WTC11 (cell line): ENCODE data around the gene COMMD6. TPM values are rescaled to one million over a fixed set of nuclear protein-coding genes. Genes with fewer than 3 reads are reported as not detected.

Experiments
- ATAC-seq: fragments of 200-7000 bp; cut with Tn5 transposase; 2 replicates; pipeline ENCODE4 v1.10.0; 2021; ENCODE audit warnings: mild to moderate bottlenecking, moderate library complexity
- CTCF ChIA-PET: fragments of 300-600 bp; sonication (Branson Sonifier 250); formaldehyde crosslinking; loops from one replicate; lab custom pipeline; 2021; ENCODE audit warnings: antibody characterized with exemption; lab: Charles Lee
- POLR2A ChIA-PET: fragments of 350-600 bp; sonication (Branson Sonifier 250); formaldehyde crosslinking; loops from one replicate; lab custom pipeline; 2021; ENCODE audit warnings: antibody characterized with exemption; lab: Charles Lee
- DNase-seq: peaks from one replicate; pipeline ENCODE4 v3.0.0; 2021; ENCODE audit warnings: low spot score
- H3K27ac Mint-ChIP-seq: 2 replicates; pipeline ENCODE4 v1.8.0; 2021; ENCODE audit warnings: mixed read lengths
- H3K27me3 Mint-ChIP-seq: 2 replicates; pipeline ENCODE4 v1.8.0; 2021; ENCODE audit warnings: low read depth, mild to moderate bottlenecking, moderate library complexity, mixed read lengths
- H3K36me3 Mint-ChIP-seq: 2 replicates; pipeline ENCODE4 v1.8.0; 2021; ENCODE audit warnings: mixed read lengths
- H3K4me1 Mint-ChIP-seq: 2 replicates; pipeline ENCODE4 v1.8.0; 2022; ENCODE audit warnings: mixed read lengths
- H3K4me3 Mint-ChIP-seq: 2 replicates; pipeline ENCODE4 v1.8.0; 2021; ENCODE audit warnings: mild to moderate bottlenecking, moderate library complexity, mixed read lengths
- H3K9me3 Mint-ChIP-seq: 2 replicates; pipeline ENCODE4 v1.8.0; 2021; ENCODE audit warnings: mixed read lengths
- EMX1 ChIP-seq: fragments of 250-450 bp; sonication (Bioruptor Pico); IDR thresholded peaks from 2 replicates; pipeline ENCODE4 v1.8.0; 2021; ENCODE audit warnings: mild to moderate bottlenecking
- ESRRA ChIP-seq: sonication (generic); formaldehyde crosslinking; IDR thresholded peaks from 2 replicates; pipeline ENCODE4 v1.8.1; 2022; ENCODE audit warnings: mild to moderate bottlenecking, missing genetic modification reagents, borderline replicate concordance
- ETV6 ChIP-seq: sonication (generic); formaldehyde crosslinking; IDR thresholded peaks from 2 replicates; pipeline ENCODE4 v1.8.1; 2022; ENCODE audit warnings: mild to moderate bottlenecking, missing genetic modification reagents
- FOXP1 ChIP-seq: sonication (generic); formaldehyde crosslinking; IDR thresholded peaks from 2 replicates; pipeline ENCODE4 v1.8.0; 2022; ENCODE audit warnings: missing genetic modification reagents, mild to moderate bottlenecking, moderate library complexity, borderline replicate concordance
- OVOL2 ChIP-seq: fragments of 250-450 bp; sonication (Bioruptor Pico); IDR thresholded peaks from 2 replicates; pipeline ENCODE4 v1.9.0; 2021; ENCODE audit warnings: mild to moderate bottlenecking, borderline replicate concordance
- SMAD3 ChIP-seq: sonication (generic); formaldehyde crosslinking; IDR thresholded peaks from 2 replicates; pipeline ENCODE4 v1.8.0; 2022; ENCODE audit warnings: missing genetic modification reagents, mild to moderate bottlenecking, borderline replicate concordance
- ZNF232 ChIP-seq: sonication (generic); formaldehyde crosslinking; IDR thresholded peaks from 2 replicates; pipeline ENCODE4 v1.8.0; 2022; ENCODE audit warnings: mild to moderate bottlenecking, missing genetic modification reagents
- ZNF396 ChIP-seq: fragments of 250-450 bp; sonication (Bioruptor Pico); IDR thresholded peaks from 2 replicates; pipeline ENCODE4 v1.8.0; 2021; ENCODE audit warnings: mild to moderate bottlenecking, moderate library complexity, borderline replicate concordance
- ZNF671 ChIP-seq: fragments of 250-450 bp; sonication (Bioruptor Pico); IDR thresholded peaks from 2 replicates; pipeline ENCODE4 v1.8.0; 2021; ENCODE audit warnings: mild to moderate bottlenecking
- total RNA-seq: library from RNA; stranded (reverse); gene quantifications from 3 replicates; pipeline ENCODE4 v1.2.3, GENCODE V29; 2021
- TF ChIP-seq, protein P1 (sequence below): sonication (generic); formaldehyde crosslinking; IDR thresholded peaks from 2 replicates; pipeline ENCODE4 v1.8.1; 2023; ENCODE audit warnings: mild to moderate bottlenecking, missing genetic modification reagents
- TF ChIP-seq, protein P2 (sequence below): sonication (generic); formaldehyde crosslinking; IDR thresholded peaks from 2 replicates; pipeline ENCODE4 v1.8.0; 2022; ENCODE audit warnings: mild to moderate bottlenecking, missing genetic modification reagents
- TF ChIP-seq, protein P3 (sequence below): sonication (generic); formaldehyde crosslinking; IDR thresholded peaks from 2 replicates; pipeline ENCODE4 v1.8.1; 2023; ENCODE audit warnings: mild to moderate bottlenecking, missing genetic modification reagents, moderate library complexity
- TF ChIP-seq, protein P4 (sequence below): fragments of 250-450 bp; sonication (Bioruptor Pico); IDR thresholded peaks from 2 replicates; pipeline ENCODE4 v1.9.0; 2021; ENCODE audit warnings: moderate library complexity, mild to moderate bottlenecking, inconsistent platforms, borderline replicate concordance
- TF ChIP-seq, protein P5 (sequence below): fragments of 250-450 bp; sonication (Bioruptor Pico); IDR thresholded peaks from 2 replicates; pipeline ENCODE4 v1.9.0; 2021; ENCODE audit warnings: mild to moderate bottlenecking
- TF ChIP-seq, protein P6 (sequence below): sonication (generic); formaldehyde crosslinking; conservative IDR thresholded peaks from 2 replicates; pipeline ENCODE4 v1.8.1; 2022; ENCODE audit warnings: mild to moderate bottlenecking, missing genetic modification reagents
- TF ChIP-seq, protein P7 (sequence below): sonication (generic); formaldehyde crosslinking; IDR thresholded peaks from 2 replicates; pipeline ENCODE4 v1.8.0; 2023; ENCODE audit warnings: missing genetic modification reagents

The COMMD6 gene
- total RNA-seq, 1 experiment from 2014 or later, result 94.6 TPM

DNA sequence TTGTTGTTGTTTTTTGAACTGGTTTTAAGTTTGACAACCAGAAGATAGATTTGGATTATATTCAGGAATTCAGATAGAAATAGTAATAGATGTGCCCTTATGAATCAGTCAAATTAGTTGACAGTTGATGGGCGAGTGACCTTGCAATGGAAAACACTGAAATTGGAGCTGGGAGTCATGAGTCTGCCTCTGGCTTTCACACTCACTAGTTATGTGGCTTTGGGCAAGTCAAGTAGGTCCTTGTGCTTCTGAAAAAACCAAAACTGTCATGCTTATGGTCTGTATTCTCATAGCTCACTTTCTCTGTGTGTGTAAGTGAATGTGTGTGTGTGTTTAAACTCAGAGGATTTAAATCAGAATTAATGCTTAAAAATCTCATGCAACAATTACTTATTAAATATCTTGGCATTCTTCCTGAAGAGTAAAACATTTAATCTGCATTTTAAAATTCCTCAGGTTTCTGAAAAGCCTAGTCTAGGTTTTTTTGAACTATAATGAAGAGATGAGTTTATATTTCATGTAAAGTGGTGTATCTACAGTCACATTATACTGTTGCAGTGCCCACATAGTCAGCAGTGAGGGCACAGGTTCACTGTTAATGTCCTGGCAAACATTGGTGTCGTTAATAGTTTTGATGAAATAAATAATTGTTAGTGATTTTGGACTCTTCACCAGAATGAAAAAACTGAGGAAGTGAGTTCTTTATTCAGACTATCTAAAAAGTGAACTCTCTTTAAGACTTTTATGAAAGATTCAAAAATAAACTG lies 44.4 kb upstream of the COMMD6 start:
- ChIA-PET POLR2A (no interaction called here), CTCF (no interaction called here)
- ATAC-seq (no peak), DNase-seq (no peak)
- peaks cover 23% of the 10 kb centered on the region for H3K9me3 Mint-ChIP-seq
- H3K4me1 Mint-ChIP-seq, result 0 out of 2 replicates have a peak, but pooled peaks cover 4% of the 10 kb centered on the region
- no peak overlapping the region for H3K27ac Mint-ChIP-seq
- no peaks in the 10 kb centered on the region for H3K27me3 Mint-ChIP-seq
- H3K36me3 Mint-ChIP-seq, result peaks cover 29% of the 10 kb centered on the region
- no peak overlapping the region for H3K4me3 Mint-ChIP-seq
- TF ChIP-seq, protein P1, sequence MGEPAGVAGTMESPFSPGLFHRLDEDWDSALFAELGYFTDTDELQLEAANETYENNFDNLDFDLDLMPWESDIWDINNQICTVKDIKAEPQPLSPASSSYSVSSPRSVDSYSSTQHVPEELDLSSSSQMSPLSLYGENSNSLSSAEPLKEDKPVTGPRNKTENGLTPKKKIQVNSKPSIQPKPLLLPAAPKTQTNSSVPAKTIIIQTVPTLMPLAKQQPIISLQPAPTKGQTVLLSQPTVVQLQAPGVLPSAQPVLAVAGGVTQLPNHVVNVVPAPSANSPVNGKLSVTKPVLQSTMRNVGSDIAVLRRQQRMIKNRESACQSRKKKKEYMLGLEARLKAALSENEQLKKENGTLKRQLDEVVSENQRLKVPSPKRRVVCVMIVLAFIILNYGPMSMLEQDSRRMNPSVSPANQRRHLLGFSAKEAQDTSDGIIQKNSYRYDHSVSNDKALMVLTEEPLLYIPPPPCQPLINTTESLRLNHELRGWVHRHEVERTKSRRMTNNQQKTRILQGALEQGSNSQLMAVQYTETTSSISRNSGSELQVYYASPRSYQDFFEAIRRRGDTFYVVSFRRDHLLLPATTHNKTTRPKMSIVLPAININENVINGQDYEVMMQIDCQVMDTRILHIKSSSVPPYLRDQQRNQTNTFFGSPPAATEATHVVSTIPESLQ (CRISPR knock-in tag), result no peak
- no peak for TF ChIP-seq ZNF671 (CRISPR knock-in tag)
- TF ChIP-seq, protein P2, sequence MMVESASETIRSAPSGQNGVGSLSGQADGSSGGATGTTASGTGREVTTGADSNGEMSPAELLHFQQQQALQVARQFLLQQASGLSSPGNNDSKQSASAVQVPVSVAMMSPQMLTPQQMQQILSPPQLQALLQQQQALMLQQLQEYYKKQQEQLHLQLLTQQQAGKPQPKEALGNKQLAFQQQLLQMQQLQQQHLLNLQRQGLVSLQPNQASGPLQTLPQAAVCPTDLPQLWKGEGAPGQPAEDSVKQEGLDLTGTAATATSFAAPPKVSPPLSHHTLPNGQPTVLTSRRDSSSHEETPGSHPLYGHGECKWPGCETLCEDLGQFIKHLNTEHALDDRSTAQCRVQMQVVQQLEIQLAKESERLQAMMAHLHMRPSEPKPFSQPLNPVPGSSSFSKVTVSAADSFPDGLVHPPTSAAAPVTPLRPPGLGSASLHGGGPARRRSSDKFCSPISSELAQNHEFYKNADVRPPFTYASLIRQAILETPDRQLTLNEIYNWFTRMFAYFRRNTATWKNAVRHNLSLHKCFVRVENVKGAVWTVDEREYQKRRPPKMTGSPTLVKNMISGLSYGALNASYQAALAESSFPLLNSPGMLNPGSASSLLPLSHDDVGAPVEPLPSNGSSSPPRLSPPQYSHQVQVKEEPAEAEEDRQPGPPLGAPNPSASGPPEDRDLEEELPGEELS (CRISPR knock-in tag), result no peak
- TF ChIP-seq ESRRA (CRISPR knock-in tag), result no peak
- no peak for TF ChIP-seq ETV6 (CRISPR knock-in tag)
- TF ChIP-seq ZNF396 (CRISPR knock-in tag), result no peak
- TF ChIP-seq EMX1 (CRISPR knock-in tag), result no peak
- TF ChIP-seq SMAD3 (CRISPR knock-in tag), result no peak
- TF ChIP-seq, protein P3, sequence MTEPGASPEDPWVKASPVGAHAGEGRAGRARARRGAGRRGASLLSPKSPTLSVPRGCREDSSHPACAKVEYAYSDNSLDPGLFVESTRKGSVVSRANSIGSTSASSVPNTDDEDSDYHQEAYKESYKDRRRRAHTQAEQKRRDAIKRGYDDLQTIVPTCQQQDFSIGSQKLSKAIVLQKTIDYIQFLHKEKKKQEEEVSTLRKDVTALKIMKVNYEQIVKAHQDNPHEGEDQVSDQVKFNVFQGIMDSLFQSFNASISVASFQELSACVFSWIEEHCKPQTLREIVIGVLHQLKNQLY, result no peak
- no peak for TF ChIP-seq OVOL2 (CRISPR knock-in tag)
- no peak for TF ChIP-seq ZNF232
- TF ChIP-seq FOXP1 (CRISPR knock-in tag), result no peak
- TF ChIP-seq, all 79 proteins: peak for 0

DNA sequence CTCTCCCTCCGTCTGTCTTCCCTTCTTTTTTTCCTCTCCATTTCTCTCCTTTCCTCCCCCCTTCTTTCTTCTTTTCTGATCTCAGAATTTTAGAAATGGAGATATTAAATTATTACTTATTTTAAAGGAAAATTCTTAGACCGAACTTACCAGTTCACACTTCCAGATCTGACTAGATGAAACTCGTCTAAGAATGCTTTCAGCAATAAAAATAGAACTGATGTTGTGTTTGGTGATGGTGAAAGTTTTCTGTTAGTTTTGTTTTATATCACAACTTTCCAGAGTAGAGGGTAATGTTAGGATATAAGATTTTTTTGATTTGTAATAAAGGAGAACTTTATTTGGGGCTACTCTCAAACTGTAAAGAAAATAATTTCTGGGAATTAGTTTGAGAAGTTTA lies 41.9 kb upstream of the COMMD6 start:
- DNase-seq, result no peak
- Mint-ChIP-seq H3K27me3 (no peaks in the 10 kb centered on the region), H3K9me3 (peaks cover 16% of the 10 kb centered on the region), H3K36me3 (peaks cover 35% of the 10 kb centered on the region), H3K27ac (no peak overlapping the region), H3K4me3 (no peak overlapping the region), H3K4me1 (no peaks in the 10 kb centered on the region)
- ATAC-seq, result no peak
- ChIA-PET POLR2A (no interaction called here), CTCF (no interaction called here)
- TF ChIP-seq, protein P4, sequence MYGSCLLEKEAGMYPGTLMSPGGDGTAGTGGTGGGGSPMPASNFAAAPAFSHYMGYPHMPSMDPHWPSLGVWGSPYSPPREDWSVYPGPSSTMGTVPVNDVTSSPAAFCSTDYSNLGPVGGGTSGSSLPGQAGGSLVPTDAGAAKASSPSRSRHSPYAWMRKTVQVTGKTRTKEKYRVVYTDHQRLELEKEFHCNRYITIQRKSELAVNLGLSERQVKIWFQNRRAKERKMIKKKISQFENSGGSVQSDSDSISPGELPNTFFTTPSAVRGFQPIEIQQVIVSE (CRISPR knock-in tag), result no peak

DNA sequence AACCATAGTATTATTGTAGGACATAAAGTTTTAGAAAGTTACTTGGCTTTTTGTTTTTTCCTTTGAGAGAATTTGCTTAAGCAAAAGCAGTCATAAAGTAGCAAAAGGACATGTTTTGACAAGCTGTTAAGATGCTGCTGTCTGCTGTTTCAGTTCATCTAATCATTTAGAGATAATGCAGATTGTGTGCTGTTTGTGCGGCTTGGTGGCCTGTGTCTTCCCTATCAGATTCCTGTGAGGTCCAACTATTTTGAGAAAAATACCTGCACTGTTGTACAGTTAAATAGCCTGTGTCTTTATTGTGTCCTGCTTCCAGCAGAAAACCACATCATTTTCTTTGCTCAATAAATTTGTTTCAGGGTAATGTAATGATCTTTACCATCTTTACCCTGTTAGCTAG lies 31.9 kb upstream of the COMMD6 start:
- DNase-seq (no peak), ATAC-seq (no peak)
- no peaks in the 10 kb centered on the region for H3K27me3 Mint-ChIP-seq
- H3K9me3 Mint-ChIP-seq, result no peaks in the 10 kb centered on the region
- H3K36me3 Mint-ChIP-seq, result peaks cover 53% of the 10 kb centered on the region
- ChIA-PET POLR2A (no interaction called here), CTCF (no interaction called here)
- no peak overlapping the region for H3K27ac Mint-ChIP-seq
- no peaks in the 10 kb centered on the region for H3K4me1 Mint-ChIP-seq
- H3K4me3 Mint-ChIP-seq, result no peak overlapping the region
- TF ChIP-seq ZNF396 (CRISPR knock-in tag) (no peak), ZNF232 (no peak)
- TF ChIP-seq, protein P5, sequence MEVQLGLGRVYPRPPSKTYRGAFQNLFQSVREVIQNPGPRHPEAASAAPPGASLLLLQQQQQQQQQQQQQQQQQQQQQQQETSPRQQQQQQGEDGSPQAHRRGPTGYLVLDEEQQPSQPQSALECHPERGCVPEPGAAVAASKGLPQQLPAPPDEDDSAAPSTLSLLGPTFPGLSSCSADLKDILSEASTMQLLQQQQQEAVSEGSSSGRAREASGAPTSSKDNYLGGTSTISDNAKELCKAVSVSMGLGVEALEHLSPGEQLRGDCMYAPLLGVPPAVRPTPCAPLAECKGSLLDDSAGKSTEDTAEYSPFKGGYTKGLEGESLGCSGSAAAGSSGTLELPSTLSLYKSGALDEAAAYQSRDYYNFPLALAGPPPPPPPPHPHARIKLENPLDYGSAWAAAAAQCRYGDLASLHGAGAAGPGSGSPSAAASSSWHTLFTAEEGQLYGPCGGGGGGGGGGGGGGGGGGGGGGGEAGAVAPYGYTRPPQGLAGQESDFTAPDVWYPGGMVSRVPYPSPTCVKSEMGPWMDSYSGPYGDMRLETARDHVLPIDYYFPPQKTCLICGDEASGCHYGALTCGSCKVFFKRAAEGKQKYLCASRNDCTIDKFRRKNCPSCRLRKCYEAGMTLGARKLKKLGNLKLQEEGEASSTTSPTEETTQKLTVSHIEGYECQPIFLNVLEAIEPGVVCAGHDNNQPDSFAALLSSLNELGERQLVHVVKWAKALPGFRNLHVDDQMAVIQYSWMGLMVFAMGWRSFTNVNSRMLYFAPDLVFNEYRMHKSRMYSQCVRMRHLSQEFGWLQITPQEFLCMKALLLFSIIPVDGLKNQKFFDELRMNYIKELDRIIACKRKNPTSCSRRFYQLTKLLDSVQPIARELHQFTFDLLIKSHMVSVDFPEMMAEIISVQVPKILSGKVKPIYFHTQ (CRISPR knock-in tag), result no peak
- TF ChIP-seq, protein P6, sequence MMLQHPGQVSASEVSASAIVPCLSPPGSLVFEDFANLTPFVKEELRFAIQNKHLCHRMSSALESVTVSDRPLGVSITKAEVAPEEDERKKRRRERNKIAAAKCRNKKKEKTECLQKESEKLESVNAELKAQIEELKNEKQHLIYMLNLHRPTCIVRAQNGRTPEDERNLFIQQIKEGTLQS, result no peak
- TF ChIP-seq, protein P7, sequence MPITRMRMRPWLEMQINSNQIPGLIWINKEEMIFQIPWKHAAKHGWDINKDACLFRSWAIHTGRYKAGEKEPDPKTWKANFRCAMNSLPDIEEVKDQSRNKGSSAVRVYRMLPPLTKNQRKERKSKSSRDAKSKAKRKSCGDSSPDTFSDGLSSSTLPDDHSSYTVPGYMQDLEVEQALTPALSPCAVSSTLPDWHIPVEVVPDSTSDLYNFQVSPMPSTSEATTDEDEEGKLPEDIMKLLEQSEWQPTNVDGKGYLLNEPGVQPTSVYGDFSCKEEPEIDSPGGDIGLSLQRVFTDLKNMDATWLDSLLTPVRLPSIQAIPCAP, result no peak
